ENCODE results near the gene RAP2C.

Gene RAP2C

DNA sequence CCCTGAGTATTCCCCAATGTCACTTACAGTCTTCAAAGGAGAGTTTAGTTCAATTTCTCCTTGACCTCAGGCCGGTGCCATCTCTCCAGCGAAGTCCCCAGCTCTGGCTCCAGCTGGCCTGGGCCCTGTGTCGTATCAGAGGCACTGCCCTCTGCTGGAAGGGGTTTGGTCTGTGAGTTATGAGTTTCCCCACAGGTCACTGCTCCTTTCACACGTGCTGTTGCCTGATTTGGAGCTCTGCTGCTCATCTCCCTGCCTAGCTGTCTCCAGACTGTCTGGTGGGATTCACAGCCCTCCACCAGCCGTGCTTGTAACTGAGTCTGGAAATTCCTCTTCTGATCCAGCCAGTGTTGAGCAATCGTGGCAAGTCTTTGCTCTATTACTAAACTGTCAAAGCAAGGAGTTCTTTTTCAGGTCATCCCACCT lies at the start of gene RAP2C:
RAP2C (minus strand) TSS at position 105 of the 426 bp plus-strand sequence. CDS start 2,179 bp downstream, outside the sequence.
- DNase-seq: peak; percentile 55

DNA sequence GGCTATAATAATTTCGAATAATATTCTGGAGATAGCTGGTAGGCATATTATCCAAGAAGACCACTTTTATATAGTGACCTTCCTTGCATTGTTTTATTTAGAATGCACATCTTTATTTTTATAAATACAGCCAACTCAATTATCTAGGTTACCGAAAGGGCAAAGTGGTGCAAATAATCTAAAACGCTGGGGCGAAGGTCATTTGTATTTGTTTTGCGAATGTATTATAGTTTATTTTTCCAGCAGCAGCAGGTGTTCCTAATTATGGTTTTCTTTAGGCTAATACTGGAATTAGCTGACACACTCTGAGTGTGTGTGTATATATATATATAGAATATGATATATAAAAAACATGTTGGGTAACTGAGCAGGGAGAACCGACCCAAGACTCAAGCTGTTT lies 48.1 kb upstream of the RAP2C start:
- no peak for DNase-seq

GRCh38 chrX:132266583-132267355 lies 47.5 kb upstream of the RAP2C start:
- peak; percentile 40 for DNase-seq

- DNase-seq: no peak
Observed at GRCh38 chrX:132263127-132263526, 43.9 kb upstream of the RAP2C start.

GRCh38 chrX:132258509-132258908 lies 39.3 kb upstream of the RAP2C start:
- peak; percentile 15 for DNase-seq

DNA sequence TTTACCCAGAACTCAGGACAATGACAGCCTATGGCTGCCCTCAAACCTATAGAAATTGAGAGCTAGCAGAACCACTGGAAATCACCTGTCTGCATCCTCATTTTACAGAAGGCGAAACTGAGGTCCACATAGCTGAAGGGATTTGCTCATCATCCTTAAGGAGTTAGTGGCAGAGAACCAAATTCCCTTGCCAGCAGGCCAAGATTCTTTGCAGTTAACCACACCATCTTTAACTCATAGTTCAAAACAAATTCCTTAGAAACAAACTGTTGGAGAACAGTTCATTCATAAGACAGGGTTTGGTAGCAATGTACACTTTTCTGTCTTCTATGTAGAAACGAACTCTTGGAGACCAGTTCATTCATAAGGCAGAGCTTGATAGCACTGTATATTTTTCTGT lies 37.9 kb upstream of the RAP2C start:
- DNase-seq: no peak

DNA sequence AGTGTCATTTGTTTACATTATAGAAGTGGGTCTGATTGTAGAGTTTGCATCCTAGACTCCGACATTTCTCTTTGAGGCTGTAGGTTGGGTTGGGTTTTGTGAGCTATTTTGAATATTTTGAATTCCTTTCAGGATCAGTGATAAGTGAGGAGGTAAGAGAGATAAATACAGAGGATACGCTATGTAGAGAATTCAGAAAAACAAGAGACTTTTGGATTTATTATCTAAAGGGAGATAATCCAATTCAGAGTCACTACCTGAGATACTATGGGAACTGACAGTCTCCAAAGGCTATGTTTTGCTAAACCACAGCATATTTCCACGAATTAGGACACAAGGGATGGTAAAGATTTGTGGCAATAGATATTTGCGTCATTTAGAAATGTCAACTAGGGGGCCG lies 16.9 kb upstream of the RAP2C start:
- no peak for DNase-seq

GRCh38 chrX:132235488-132235887 lies 16.2 kb upstream of the RAP2C start:
- DNase-seq: no peak

DNA sequence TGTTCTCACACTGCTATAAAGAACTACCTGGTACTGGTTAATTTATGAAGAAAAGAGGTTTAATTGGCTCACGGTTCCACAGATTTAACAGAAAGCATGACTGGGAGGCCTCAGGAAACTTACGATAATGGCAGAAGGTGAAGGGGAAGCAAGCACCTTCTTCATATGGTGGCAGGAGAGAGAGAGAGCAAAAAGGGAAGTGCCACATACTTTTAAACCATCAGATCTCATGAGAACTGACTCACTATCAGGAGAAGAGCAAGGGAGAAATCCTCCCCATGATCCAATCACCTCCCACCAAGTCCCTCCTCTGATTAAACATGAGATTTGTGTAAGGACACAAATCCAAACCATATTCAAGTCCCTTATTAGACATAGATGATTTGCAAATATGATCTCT lies 12.3 kb upstream of the RAP2C start:
- no peak for DNase-seq

- peak; percentile 46 for DNase-seq
Observed at GRCh38 chrX:132227383-132228112, 8.3 kb upstream of the RAP2C start.

GRCh38 chrX:132226169-132226568 lies 6.9 kb upstream of the RAP2C start:
- DNase-seq: no peak

DNA sequence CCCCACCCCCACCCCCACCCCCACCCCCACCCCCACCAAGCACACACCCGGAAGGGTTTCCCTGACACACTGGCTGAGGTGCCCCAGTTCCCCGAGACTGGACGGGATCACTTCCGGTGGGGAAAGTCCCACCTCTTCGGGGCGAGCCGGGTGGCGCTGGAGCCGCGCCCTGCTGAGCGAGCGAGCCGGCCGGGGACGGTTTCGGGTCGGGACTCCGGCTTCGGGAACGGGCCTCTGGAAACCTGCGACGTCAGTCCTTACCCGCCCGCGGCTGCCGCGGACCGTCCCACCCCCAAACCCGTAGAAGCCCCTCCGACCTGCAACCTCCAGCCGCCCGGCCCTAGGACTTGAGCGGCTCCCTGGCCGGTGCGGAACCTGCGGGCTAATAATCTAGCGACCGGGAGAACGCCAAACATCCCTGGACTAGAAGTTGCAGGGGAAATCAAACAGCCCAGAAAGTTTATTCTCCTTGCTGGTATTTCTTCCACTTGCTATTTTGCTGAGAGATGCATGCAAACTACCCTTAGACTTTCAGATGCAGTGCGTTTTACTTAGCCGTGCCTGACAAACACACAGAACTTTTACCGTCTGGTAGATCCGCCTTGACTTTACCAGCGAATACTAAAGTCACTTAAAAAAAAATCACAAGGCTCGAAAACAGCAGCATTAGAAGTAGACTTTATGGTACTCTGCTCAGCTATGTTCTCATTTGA lies 991 bp downstream of the RAP2C start:
- peak; percentile 80 for DNase-seq

- DNase-seq: peak; percentile 75
Observed at GRCh38 chrX:132217203-132218073, 1.8 kb downstream of the RAP2C start.

DNA sequence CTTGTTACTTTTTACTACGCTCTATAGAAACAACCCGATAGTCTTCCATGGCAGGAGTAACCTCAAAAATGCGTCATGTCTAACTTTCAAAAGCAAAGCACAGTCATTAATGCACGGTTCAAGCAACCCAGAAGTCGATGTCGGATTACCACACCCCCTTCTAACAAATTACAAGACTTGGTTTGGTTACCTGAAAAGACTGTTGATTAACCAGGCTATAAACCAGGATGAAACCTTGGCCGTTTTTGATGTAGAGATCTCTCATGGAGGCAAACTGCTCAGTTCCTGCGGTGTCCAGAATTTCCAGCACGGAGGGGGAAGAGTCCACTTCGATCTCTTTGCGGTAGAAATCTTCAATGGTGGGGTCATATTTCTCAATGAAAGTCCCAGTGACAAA lies 2.4 kb downstream of the RAP2C start:
- DNase-seq: peak; percentile 48

GRCh38 chrX:132216283-132216682 lies 3.0 kb downstream of the RAP2C start:
- no peak for DNase-seq

DNA sequence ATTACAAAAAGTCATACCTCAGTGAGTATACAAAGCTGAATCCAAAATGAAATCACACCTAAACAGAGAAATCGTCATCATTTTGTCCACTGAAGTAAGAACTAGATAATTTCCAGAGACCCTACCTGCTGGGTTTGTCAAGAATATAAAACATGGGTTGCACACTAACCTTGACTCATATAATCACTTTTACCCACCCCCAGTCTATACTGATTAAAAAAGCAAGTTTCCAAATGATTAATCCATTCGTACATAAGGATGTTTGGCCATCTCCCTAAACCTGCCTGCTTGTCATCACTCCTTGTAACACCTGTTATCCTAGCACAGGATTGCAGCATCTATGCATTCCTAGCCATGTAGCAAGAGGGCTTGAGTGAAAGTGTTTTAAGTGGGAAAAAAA lies 4.7 kb downstream of the RAP2C start:
- DNase-seq: no peak

GRCh38 chrX:132209527-132209926 lies 9.7 kb downstream of the RAP2C start:
- DNase-seq: no peak

- no peak for DNase-seq
Observed at GRCh38 chrX:132208422-132208821, 10.8 kb downstream of the RAP2C start.

- DNase-seq: no peak
Observed at GRCh38 chrX:132207996-132208395, 11.3 kb downstream of the RAP2C start.

GRCh38 chrX:132206259-132206658 lies 13.0 kb downstream of the RAP2C start:
- DNase-seq: no peak

DNA sequence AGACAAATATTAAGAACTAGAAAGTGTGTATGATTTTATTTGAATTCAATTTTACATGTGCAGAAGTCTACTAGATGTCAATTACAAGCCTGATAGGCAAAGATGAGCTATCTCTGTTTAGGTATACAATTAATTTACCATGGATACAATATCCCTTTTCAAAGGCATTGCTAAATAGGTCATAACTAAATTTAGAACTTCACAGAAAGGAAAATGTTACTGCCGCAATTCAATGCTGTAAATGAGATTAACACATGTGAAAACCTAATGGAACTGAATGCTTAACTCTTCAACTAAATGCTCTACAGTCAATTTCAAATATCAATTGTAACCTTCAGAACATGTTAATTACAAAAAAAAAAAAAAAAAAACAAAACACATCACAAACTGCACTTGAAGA lies 14.6 kb downstream of the RAP2C start:
- no peak for DNase-seq

- DNase-seq: no peak
Observed at GRCh38 chrX:132200976-132201375, 18.3 kb downstream of the RAP2C start.

DNA sequence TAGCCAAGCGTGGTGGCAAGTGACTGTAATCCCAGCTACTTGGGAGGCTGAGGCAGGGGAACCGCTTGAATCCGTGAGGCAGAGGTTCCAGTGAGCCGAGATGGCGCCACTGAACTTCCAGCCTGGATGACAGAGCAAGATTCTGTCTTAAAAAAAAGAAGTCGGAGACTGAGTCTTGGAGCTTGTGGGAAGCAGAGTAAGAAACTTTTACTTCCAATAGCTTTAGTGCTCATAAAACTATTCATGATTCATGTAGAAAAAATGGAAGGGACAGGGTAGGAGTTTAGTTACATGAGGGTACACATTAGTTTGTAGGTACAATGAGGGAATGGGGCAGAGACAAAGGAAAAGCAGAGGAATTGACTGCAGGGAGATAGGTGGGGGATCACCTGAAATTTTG lies 19.3 kb downstream of the RAP2C start:
- DNase-seq: no peak

Measured in HCEC 1CT (cell line).